ENCODE data around the gene LCE1B.

GRCh38 chr1:152858062-152858461 is 46.3 kb downstream of the LCE1B start:
- no peak for TF ChIP-seq CTCF (IDR thresholded peaks at IDR 0.05; ENCODE audit: low read depth, low read length, poor library complexity, severe bottlenecking)
- no peak for TF ChIP-seq EZH2phosphoT487 (IDR thresholded peaks at IDR 0.05; ENCODE audit: borderline replicate concordance, low read length)

All from DOHH2 (cell line).